ENCODE data around the gene STAG3.

Gene STAG3

DNA sequence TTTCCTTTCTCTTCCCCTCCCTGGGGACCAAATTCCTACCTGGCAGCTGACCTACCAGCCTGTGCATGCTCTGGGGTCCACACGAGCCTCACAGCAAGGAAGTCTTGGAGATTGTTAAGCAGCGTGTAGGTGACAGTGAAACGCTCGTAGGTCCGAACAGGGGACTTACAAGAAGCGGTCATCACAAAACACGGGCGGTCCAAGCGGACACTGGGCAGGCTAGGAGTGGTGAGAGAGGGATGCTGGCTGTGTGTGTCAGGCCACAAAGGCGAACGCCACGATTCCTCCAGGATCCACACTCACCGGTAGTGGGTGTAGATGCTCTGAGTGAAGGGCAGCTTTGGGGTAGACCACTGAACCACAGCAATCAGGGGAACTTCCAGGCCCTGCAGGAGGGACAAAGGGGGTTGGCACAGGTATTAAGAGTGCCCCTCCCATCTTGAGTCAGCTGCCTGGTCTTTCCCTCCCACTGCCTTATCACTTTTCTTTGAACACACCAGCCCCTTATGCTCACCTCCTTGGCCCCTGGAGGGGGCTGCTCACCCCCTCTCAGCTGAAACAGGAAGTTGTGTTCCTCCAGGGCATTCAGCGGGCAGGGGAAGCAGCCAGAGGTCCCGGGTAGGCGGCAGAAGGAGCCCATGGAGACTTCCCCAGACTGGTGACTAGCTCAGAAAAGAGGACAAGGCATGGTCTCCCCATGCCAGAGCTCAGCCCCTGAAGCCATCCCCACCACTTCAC is 21.2 kb upstream of the STAG3 start:
- no peak for DNase-seq

DNA sequence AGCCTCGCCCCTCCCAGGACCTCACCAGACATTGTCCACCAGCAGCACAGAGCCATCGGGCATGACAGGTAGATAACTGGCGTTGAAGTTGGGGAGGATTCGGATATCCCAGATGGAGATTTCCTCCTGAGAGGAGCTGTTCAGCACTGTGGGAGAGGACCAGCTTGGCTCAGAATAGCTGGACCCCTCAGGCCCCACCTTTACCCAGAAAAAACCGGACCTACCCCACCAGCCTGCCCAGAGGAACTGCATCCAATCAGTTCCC is 20.7 kb upstream of the STAG3 start:
- DNase-seq: no peak

DNA sequence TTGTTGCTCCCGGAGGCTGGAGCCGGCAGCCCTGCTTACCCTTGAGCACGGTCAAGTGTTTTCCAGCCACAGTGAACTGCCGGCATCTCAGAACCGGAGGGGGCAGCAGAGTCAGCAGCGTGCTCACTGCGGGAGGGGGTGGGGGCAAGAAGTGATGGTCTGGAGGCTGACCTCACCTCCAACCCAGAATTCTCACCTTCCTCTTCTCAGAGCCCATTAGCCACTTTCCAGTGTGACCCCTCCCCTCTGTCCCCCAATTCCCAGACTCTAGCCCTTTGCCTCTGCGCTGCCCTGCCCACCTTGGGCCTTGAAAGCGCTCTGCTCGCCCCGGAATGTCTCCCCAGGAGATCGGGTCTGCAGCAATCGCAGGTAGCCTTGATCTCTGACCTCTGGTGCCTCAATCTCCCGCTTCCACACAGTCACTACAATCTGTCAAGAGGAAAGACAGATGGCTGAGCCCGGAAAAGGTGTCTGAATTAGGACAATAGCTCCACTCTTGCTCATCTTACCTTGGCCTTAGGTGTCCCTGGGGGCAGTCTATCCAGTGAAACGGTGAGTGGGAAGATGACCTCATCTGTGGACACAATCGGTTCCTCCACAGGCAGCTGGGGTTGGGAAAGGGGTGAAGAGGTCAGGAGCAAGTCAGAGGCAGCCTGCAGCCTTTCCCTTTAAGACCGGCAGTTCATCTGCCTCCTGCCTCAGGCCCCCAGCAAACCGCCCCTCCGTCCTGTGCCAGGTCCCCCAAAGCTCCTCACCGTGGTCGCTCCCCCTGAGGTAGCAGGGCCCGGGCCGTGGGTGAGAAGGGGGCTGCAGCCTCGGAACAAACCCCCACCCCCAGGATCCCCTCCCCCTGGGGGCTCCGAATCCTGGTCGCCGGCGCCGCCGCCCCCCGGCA is 20.1 kb upstream of the STAG3 start:
- DNase-seq: no peak

DNA sequence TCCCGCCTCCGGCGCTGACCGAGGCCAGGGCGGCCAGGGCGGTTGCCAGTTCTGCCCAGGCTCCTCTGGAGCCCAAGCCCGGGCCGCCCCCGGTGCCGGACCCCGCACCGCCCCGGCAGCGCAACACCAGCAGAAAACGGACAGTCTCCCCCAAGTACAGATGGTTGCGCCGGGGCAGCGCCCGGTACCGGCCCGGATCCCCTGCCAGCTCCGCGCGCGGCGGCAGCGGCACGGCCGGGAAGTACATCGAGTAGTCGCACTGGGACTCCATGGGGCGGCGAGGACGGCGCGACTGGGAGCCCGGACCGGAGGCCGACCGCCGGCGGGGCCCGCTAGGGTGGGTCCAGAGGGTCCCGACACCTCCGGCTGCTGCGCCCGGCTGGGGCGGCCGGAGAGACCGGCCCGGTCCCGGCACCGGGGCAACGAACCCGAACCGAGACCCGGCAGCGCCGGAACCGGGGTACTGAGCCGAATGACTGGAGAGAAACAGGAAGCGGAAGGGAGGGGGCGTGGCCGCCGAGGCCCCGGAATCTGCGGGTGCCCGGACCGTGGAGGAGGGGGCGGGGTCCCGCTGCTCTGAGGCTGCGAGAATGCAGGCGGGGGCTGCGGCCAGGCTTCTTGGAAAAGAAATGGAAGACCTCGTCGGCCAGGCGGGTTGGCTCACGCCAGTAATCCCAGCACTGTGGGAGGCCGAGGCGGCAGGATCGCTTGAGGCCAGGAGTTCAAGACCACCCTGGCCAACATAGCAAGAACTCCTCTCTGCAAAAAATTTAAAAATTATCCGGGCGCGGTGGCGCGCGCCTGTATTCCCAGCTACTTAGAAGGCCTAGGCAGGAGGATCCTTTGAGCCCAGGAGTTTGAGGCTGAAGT is 19.3 kb upstream of the STAG3 start, which contains the start of gene TRAPPC14:
TSS of gene TRAPPC14 (minus strand) at position 495 of the 870 bp plus-strand sequence. CDS start at position 271, 224 bp downstream.
- DNase-seq: peak; percentile 84

GRCh38 chr7:100159099-100159623 is 18.6 kb upstream of the STAG3 start:
- peak; percentile 30 for DNase-seq

DNA sequence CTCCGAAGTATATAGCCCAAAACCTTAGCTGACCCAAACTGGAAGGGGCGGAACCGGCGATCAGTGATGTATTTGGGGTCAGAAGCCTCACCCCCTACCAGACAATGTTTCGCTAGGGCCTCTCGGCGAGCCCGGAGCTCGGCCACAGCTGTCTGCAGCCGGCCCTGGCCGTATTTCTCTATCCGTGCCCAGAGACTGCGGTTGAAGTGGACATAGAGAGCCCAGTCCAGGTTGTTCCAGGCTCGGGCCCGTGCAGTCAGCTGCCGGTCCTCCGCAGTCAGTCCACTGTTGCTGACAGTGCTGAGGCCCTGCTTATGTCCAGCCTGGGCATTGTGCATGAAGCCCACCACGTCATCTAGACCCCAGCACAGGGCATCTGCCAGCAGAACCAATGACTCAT is 17.7 kb upstream of the STAG3 start:
- no peak for DNase-seq

DNA sequence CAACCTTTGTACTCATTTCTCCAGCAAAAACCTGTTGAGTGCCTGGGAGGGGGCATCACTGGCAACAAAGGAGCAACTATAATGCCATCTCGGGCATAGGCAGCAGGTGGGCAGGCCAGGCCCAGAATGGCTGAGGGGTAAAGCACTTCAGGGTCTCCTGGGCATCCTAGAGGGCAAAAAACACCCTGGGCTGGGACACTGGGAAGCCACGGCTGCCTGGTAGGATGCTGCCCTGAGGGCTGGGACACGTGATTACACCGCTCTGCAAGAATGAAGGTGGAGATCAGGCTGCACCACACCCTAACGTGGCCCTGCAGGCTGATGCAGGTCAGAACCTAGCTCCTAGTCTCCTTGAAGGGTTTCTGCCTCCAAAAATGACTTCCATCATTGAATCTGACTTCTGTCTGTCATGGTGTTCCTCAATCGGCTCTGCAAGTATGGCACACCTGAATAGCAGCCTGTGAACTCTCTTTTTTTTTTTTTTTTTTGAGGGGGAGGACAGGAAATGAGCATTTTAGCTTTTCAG is 14.6 kb upstream of the STAG3 start:
- no peak for DNase-seq

- DNase-seq: no peak
These were observed 13.8 kb upstream of the STAG3 start for GRCh38 chr7:100163871-100164270.

DNA sequence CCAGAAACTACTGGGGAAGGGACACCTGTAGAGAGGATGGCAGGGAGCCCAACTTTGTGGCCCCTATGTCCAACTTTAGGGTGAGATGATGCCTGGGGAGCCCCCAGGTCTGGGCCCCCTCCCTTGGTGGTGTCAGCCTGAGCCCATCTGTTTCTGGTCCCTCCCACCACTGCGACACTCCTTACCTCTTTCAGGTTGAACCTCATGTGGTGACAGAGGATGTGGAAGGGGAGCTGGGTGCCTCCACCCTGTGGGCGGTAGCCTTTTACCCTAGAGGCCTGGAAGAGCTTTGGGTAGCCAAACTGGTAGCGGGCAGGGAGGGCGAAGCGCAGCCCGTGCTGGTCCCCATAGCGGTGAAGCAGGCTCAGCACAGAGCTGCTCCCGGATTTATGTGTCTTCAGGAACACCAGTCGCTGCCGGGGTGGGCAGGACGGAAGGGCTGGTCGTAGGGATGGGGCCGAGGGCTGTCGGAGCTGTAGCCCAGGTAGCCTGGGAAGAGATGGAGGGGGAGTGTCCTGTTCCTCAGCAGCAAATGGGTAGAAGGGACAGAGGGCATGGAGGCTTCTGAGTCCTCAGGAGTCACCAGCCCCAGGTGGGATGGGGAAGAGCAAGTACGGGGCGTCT is 11.3 kb upstream of the STAG3 start:
- DNase-seq: no peak

DNA sequence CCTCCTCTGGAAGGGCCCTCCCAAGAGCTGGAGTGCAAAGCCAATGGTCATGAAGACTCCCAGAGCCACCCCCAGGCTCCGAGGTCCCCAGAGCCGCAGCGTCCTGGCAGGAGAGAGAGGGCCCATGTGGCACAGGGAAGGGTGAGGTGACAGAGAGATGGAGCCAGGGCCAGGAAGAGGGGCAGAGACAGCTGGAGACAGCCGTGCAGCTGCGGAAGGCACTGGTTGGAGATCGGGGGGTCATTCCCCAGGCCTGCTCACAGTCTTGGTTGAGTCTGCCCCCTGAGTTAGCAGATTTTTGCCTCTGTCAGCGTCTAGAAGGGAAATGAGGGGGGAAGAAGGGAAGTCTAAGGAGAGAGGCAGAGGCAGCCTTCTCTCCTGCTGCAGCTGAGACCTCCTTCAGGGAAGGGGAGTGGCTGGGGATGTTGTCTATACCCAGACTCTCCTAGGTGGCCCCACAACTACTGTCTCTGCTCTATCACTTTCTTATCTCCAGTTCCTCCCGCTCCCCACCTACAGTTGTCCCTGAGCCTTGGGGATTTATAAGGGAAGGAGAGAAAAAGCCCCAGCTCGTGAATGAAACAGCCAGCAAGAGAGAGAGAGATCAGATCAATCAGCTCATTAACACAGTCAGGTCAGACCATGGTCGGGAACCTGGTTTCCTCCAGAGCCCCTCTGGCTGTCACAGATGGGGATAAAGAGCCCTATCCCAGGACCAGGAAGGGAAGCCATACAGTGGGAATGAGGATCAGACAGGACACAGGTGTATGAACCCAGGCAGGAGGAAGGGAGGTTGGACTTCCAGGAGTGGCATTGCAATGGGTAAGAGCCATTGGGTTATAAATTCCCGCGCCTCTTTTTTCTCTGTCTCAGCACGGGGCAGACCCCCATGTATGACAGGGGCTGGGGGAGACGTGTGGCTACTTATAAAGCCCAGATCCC is 10.5 kb upstream of the STAG3 start:
- DNase-seq: no peak

DNA sequence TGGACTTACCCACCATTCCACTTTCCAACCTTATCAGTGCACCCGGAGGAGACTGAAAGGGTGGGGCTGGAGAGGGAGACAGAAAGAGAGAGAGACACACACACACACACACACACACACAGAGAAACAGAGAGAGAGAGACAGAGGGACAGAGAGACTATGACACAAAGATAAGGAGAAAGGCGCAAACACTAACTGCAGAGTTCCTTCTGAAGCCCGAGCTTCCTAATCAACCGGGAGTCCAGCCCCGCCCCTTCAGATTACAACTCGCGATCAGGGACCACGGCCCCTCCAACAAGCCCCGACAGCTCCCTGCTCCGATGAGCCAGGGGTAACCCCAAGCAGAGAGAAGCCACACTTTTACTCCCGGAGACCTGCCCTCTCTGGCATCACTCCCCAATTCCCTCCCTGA is 9.8 kb upstream of the STAG3 start:
- no peak for DNase-seq

- no peak for DNase-seq
These were observed 8.4 kb upstream of the STAG3 start for GRCh38 chr7:100169147-100169850.

DNA sequence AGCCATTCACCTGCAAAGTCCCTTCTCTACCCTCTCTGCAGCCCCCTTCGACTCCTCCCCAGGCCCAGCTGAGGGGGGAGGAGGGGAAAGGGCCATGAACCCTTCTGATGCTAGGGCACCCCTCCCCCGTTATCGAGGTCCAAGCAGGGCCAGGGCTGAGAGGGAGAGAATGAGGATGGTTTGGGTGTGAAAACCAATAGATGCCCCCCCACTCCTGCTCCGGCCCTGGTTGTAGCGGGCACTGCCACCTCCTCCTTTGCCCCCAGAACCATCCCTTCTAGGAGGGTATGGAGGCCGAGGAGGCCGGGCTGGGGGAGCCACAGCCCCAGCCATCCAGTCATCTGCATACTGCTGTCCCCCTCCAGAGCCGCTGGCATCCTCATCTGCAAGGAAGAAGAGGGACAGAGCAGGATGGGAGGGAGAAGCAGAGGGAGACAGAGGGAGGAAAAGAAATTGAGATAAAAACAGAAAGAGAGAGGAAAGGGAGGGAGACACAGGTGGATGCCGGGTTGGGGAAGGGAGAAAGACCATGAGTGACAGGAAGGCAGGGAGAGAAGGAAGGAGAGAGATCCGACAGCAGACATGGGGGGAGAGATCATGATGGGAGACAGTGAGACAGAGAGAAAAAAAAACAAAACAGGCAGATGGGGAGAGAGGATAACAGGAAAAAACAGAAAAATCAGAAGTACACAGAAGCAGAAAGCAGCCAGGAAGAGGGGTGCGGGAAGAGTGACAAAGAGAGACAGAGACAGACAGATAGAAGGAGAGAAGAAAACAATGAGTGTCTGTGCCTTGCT is 7.4 kb upstream of the STAG3 start:
- DNase-seq: no peak

DNA sequence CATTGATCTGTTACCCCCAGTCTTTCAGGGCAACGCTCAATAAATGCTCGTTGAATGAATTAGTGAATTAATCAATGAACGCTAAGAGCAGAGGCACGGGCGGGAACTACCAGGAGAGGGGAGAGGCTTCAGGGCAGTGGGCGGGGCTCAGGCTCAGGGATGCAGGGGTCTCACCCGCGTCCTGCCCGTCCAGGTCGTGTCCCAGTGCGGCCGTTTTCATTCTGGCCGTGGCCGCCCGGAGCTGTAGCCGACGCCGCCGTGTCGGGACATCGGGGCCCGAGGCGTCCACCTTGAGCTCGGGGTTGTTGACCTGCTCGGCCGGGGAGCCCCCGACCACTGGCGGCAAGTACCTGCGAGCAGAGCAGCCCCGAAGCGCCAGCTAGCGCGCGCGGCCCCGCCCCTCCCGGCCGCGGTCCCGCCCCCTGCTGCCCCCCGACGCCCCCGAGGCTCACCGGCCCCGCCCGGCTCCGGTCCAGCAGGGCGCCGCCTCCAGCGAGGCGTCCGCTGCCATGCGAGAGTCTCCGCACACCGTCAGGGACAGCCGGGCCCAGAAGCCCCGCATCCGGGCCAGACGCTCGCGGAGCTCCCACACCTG is 6.5 kb upstream of the STAG3 start:
- no peak for DNase-seq

DNA sequence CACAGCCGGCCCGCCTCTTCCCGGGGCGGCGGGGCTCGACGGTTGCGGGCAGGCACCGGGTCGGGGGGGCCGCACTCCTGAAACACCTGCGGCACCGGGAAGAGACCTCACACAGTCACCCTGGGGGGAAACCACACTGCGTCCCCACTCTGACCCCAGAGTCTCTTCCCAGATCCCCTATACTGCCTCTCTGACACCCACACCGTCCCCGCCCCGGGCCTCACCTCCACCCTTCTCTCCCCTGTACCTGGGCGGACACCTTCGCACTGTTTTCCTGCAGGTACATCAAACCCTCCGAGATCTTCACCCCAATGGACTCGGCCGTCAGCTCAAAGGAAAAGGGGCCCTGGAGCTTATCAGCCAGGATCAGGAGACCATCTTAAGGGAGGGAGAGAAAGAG is 5.9 kb upstream of the STAG3 start:
- DNase-seq: no peak

DNA sequence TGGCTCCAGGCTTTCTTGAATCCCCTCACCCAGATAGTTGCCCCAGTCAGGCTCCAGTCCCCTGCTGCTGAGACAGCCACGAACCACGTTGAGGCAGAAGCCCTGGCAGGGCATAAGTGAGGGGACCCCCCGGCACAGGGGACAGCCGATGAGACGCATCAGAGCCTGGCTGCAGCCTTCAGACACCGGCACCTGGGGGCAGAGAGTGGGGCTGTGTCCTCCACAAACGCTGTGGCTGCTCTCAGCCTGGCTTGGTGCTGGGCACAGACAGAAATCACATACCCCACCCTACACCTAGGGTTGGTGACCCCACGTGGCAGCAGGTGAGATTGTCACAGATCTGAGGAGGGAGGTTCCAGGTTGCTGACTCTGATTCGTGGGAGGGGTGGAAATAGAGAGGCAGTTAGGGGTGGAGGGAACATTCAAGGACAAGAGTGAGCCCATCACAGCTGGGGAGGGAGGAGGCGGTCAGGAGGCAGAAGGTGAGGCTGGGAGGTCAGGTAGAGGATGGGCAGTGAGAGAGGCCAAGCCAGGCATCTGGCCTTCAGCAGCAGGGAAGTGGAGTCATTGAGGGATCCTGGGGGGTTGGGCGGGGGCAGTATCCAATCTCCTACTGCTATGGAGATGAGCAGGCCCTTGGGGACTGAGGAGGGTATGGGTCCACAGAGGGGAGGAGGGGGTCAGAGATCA is 3.8 kb upstream of the STAG3 start:
- DNase-seq: no peak

- no peak for DNase-seq
These were observed 3.1 kb upstream of the STAG3 start for GRCh38 chr7:100174582-100174981.

DNA sequence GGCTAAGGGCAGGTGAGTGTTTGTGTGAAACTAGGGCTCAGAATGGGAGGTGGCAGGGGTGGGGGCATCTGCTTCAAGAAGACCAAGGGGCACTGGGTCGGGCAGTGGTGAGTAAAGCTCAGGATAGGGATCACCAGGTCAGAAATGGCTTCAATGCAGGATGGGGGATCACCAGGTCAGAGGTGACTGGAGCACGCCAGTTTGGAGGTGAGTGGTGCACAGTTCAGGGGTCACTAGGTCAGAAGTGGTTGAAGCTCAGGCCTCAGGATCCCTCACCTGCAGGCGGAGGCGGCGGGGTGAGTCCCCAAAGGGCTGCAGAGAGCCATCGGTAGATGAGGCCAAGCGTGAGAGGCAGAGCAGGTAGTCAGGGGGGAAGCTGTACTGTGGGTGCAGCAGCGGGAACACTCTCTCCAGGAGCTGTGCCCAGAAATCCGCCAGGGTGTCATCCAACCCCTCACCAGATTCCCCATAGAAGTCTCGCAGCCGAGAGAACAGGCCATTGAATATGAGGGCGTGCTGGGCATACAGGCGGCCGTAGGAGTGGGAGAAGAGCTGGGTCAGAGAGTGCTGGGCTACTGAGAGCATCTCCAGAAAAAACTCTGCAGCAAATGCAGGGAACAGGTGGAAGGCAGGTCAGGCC is 2.3 kb upstream of the STAG3 start:
- DNase-seq: no peak
